Activated naive CD8-positive, alpha-beta T cell treated with anti-CD3 and anti-CD28 coated beads for 36 hours (primary cell): ENCODE measurements around the gene ZMYND19. TPM values are rescaled to one million over a fixed set of nuclear protein-coding genes. Genes with fewer than 3 reads are reported as not detected.

Source experiments
- DNase-seq: peaks from one replicate; pipeline ENCODE4 v3.0.0; 2021
- H3K27ac Mint-ChIP-seq: one replicate; pipeline ENCODE4 v1.8.0; 2022; ENCODE audit warnings: mild to moderate bottlenecking, moderate library complexity, mixed read lengths
- H3K27me3 Mint-ChIP-seq: one replicate; pipeline ENCODE4 v1.8.0; 2022; ENCODE audit warnings: mild to moderate bottlenecking, mixed read lengths
- H3K36me3 Mint-ChIP-seq: one replicate; pipeline ENCODE4 v1.8.0; 2021; ENCODE audit warnings: mild to moderate bottlenecking, mixed read lengths
- H3K4me1 Mint-ChIP-seq: one replicate; pipeline ENCODE4 v1.8.0; 2021; ENCODE audit warnings: mixed read lengths
- H3K4me3 Mint-ChIP-seq: one replicate; pipeline ENCODE4 v1.8.0; 2022; ENCODE audit warnings: mild to moderate bottlenecking, moderate library complexity, mixed read lengths
- H3K9me3 Mint-ChIP-seq: one replicate; pipeline ENCODE4 v1.8.0; 2022; ENCODE audit warnings: mixed read lengths
- total RNA-seq, 2 experiments: library from RNA; stranded (reverse); gene quantifications; one replicate each; pipeline ENCODE4 v1.2.3, GENCODE V29; 2021

ZMYND19 gene
- total RNA-seq, 2 experiments from 2014 or later, result 55.6 to 56.4 TPM

DNA sequence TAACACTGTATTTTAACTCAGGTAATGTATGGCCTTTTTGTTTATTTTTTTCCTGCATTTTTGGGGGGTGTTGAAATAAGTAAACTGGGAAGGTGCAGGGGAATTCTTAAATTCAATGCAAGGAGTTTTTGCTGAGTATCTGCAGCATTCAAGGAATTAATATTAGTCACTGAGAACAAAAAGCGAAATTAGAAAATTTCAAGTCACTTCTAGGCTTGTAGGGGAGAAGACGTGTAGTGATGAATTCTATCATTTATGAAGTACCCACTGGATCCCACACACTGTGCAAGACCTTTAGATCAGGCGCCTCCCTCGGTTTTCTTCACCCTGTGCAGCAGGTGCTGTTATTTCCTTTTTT, 29.7 kb upstream of the ZMYND19 start:
- H3K27ac Mint-ChIP-seq, result peak overlapping the region; percentile 80
- peak overlapping the region; percentile 88 for H3K4me3 Mint-ChIP-seq
- no peaks in the 10 kb centered on the region for H3K27me3 Mint-ChIP-seq
- DNase-seq, result no peak
- H3K9me3 Mint-ChIP-seq, result no peaks in the 10 kb centered on the region
- peaks cover 28% of the 10 kb centered on the region for H3K36me3 Mint-ChIP-seq
- peaks cover 33% of the 10 kb centered on the region for H3K4me1 Mint-ChIP-seq

DNA sequence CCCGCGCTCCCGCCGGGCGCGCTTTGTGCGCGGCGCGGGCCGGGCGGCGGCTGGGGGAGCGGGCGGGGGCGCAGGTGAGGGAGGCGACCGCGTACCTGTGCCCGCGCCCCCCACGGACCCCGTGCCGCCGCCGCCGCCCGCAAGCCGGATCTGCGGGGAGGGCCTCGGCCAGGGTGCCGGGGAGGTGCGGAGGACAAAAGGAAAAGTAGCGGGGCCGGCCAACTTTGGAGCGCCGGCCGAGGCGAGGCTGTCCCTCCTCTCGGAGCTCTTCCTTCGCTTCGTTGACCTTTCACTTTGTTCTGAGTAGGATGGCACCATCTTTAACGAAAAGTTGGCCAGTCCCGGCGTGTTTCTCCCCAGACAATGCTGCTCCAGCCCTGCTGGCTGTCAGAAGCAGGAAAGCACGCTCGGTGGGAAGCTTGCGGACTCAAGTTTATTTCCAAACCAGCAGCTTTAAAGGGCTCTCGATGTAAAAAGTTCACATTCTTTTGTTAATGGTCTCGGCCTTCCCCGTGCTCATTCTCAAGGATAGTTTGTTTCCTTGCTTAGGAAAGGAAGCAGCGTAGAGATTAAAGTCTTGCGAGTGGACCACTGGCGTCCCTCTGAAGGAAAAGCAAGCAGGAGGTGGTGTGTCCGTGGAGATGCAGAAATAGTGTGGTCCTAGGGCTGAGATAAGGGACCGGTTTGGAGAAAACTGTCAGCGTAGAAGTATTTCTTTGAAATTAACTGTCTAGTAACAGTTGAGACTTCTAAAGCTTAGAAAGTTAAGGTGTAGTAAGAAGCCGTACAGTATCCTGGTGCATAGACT, 29.1 kb upstream of the ZMYND19 start:
- peak; percentile 34 for DNase-seq
- H3K4me1 Mint-ChIP-seq, result peaks cover 33% of the 10 kb centered on the region
- H3K4me3 Mint-ChIP-seq, result peak overlapping the region; percentile 88
- no peaks in the 10 kb centered on the region for H3K27me3 Mint-ChIP-seq
- H3K9me3 Mint-ChIP-seq, result no peaks in the 10 kb centered on the region
- H3K36me3 Mint-ChIP-seq, result peaks cover 30% of the 10 kb centered on the region
- peak overlapping the region; percentile 80 for H3K27ac Mint-ChIP-seq

DNA sequence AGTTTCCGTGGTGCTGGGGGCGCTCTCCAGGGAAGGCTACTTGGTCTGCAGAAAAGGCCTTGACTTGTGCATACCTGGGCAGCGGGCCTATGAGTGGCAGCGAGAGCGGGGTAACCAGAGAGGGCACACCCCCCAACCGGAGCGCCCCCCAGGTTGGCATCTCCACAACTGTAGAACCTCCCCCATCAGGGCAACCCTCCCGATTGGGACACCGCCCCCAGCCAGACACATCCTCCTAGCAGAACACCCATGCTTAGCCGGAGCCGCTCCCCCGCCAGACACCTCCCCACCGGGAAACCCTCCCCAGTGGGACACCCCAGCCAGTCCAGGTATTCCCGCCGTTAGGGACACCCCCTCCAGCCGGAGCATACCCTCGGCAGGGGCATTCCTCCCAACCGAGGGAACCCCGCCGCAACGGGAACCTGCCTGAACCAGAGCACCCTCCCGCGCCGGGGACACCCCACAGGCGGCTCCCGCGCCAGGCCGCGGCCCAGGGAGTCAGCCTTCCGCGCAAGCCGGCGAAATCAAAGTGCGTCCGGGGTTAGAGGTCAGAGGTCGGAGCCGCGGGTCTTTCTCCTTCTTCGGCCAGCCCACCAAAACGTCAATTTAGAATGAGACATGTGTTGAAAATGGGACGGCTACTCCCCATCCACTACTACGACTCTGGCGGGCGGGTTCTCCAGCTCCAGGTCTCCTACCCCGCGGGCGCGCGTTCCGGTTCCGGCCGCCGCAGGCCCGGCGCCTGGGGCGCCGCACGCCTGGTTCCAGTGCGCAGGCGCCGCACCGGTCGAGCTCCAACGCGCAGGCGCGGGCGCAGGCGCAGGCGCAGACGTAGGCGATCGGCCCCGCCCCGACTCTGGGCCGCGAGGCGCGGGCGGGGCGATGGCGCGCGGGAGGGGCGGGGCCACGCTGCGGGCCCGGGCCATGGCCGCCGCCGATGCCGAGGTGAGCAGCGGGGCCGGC, 28.1 kb upstream of the ZMYND19 start, which contains the start of gene EHMT1:
EHMT1 (plus strand) TSS at position 901 of the 963 bp plus-strand sequence; CDS start at position 925, 24 bp downstream.
- peak; percentile 94 for DNase-seq
- Mint-ChIP-seq H3K27ac (peak within 1 kb of the TSS; percentile 92), H3K27me3 (no peaks in the 10 kb centered on the region), H3K4me1 (peaks cover 33% of the 10 kb centered on the region), H3K36me3 (peaks cover 20% of the 10 kb centered on the region), H3K4me3 (peak within 1 kb of the TSS; percentile 91), H3K9me3 (no peaks in the 10 kb centered on the region)

DNA sequence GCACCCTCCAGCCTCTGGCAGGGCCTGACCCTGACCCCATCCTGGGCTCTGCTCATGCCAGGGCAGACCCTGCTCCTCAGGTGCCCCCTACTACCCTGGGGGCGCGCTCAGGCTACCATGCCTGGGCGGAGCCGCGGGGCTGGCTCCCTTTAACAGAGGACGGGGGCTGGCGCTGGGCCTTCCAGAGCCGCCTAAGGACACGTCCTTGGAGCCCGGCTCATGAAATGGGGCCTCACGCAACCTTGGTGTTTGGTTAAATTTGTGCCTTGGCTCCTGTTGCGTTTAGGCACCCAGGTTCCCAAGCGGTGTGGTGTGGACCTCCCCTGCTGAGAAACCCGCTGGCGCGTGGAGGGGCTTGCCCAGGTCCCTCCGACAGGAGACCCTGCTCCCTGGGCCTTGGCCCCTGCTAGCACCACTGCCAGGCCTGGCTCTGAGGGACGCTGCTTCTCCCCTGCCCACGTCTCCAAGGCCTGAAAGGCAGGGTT, 25.1 kb upstream of the ZMYND19 start:
- no peaks in the 10 kb centered on the region for H3K9me3 Mint-ChIP-seq
- no peak overlapping the region for H3K27ac Mint-ChIP-seq
- peaks cover 30% of the 10 kb centered on the region for H3K4me1 Mint-ChIP-seq
- no peak overlapping the region for H3K4me3 Mint-ChIP-seq
- H3K27me3 Mint-ChIP-seq, result no peaks in the 10 kb centered on the region
- peaks cover 17% of the 10 kb centered on the region for H3K36me3 Mint-ChIP-seq
- no peak for DNase-seq

GRCh38 chr9:137614631-137615386, 24.5 kb upstream of the ZMYND19 start:
- no peak overlapping the region for H3K4me3 Mint-ChIP-seq
- DNase-seq, result no peak
- no peak overlapping the region for H3K27ac Mint-ChIP-seq
- no peaks in the 10 kb centered on the region for H3K27me3 Mint-ChIP-seq
- H3K36me3 Mint-ChIP-seq, result peaks cover 14% of the 10 kb centered on the region
- peaks cover 25% of the 10 kb centered on the region for H3K4me1 Mint-ChIP-seq
- no peaks in the 10 kb centered on the region for H3K9me3 Mint-ChIP-seq

GRCh38 chr9:137613738-137614523, 23.6 kb upstream of the ZMYND19 start:
- Mint-ChIP-seq H3K4me3 (no peak overlapping the region), H3K9me3 (no peaks in the 10 kb centered on the region), H3K36me3 (peaks cover 12% of the 10 kb centered on the region), H3K27me3 (no peaks in the 10 kb centered on the region), H3K27ac (no peak overlapping the region), H3K4me1 (peaks cover 23% of the 10 kb centered on the region)
- DNase-seq, result no peak

GRCh38 chr9:137613259-137613658, 22.9 kb upstream of the ZMYND19 start:
- Mint-ChIP-seq H3K4me3 (no peak overlapping the region), H3K27me3 (no peaks in the 10 kb centered on the region), H3K4me1 (peaks cover 23% of the 10 kb centered on the region), H3K27ac (no peak overlapping the region), H3K9me3 (no peaks in the 10 kb centered on the region), H3K36me3 (peaks cover 12% of the 10 kb centered on the region)
- DNase-seq, result no peak

DNA sequence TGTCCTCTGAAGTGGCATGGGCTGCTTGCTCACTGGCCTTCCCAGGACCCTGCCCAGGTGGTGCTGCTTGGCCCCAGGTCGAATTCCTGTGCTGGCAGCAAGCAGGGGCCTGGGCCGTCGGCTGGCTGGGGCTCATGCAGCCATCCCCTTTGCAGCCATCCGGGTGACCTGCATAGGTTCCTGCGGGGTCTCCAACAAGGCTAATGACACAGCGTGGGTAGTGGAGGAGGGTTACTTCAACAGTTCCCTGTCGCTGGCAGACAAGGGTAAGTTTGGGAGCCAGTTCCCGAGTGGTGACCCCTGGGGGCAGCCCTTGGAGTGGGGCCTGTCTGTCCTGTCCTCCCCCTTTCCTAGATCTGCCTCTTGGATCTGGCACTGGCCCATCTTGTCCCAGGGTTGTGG, 22.4 kb upstream of the ZMYND19 start:
- DNase-seq, result no peak
- H3K4me1 Mint-ChIP-seq, result peaks cover 21% of the 10 kb centered on the region
- no peak overlapping the region for H3K27ac Mint-ChIP-seq
- H3K9me3 Mint-ChIP-seq, result no peaks in the 10 kb centered on the region
- peaks cover 8% of the 10 kb centered on the region for H3K36me3 Mint-ChIP-seq
- no peaks in the 10 kb centered on the region for H3K27me3 Mint-ChIP-seq
- no peak overlapping the region for H3K4me3 Mint-ChIP-seq

DNA sequence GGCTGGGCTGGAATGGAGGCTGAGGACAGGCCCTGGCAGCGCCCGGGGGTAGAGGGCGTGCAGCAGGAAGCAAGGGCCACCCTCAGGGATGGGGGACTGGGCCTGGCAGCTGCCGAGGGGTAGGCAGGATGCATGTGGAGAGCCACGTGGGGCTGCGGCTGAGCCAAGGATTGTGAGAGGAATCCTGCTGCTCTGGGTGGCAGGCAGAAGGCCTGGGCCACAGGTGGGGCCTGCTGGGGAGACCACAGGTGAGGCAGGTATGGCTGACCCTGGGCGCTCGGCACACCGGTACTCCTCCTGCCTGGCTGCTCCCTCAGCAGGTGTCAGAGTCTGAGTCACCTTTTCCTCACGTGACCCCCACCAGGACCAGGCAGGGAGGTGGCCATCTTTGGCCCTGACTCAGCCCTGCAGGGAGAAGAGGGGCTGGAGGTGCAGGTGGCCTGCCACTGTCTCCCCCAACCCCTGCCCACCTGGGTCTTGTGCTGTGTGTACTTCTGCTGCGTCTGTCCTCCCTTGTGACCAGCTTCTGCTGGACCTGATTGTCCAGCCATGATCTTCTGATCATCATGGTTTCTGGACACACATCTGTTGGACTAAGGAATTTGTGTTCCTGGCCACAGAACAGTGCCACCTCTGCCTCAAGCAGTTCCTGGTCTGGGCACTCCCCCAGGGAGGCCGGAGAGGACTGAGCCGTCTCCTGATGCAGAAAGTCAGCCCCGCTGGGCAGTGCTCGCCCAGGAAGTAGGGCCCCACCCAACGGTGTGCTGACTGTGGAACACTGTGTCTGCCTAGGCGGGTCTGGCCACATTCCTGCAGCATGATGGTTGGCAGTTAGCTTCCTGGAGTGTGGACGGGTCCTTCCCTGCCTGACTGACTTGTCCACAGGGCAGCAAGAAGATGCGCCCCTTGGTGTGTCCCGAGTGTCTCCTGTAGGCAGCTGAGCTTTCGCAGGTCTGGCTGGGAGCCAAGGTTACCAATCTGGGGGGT, 21.6 kb upstream of the ZMYND19 start:
- Mint-ChIP-seq H3K27ac (peak overlapping the region; percentile 77), H3K27me3 (no peaks in the 10 kb centered on the region), H3K36me3 (peaks cover 3% of the 10 kb centered on the region), H3K4me1 (peaks cover 22% of the 10 kb centered on the region), H3K4me3 (no peak overlapping the region), H3K9me3 (no peaks in the 10 kb centered on the region)
- DNase-seq, result peak; percentile 54

DNA sequence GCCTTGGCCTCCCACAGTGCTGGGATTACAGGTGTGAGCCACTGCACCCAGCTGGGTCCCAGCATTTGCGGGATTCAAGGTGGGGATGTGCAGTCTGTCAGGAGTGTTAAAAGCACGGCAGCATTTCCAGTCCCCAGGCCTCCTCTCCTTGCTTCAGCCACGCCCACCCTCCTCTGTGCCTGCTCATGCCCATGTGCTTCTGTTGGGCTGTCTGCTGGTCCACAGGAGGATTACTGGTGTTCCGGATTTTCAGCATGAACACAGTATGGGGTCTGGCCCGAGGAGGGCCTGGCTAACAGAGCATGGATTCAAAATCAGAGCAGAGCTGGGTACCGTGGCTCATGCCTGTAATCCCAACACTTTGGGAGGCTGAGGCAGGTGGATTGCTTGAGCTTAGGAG, 20.6 kb upstream of the ZMYND19 start:
- no peak overlapping the region for H3K27ac Mint-ChIP-seq
- peaks cover 23% of the 10 kb centered on the region for H3K4me1 Mint-ChIP-seq
- H3K9me3 Mint-ChIP-seq, result no peaks in the 10 kb centered on the region
- no peak overlapping the region for H3K4me3 Mint-ChIP-seq
- no peak for DNase-seq
- H3K27me3 Mint-ChIP-seq, result no peaks in the 10 kb centered on the region
- H3K36me3 Mint-ChIP-seq, result peaks cover 3% of the 10 kb centered on the region

- Mint-ChIP-seq H3K36me3 (no peaks in the 10 kb centered on the region), H3K27me3 (no peaks in the 10 kb centered on the region), H3K4me1 (peaks cover 25% of the 10 kb centered on the region), H3K4me3 (peak overlapping the region; percentile 81), H3K9me3 (no peaks in the 10 kb centered on the region), H3K27ac (no peak overlapping the region)
- DNase-seq, result no peak
Observed at GRCh38 chr9:137607141-137607857, 17.0 kb upstream of the ZMYND19 start.

GRCh38 chr9:137606734-137607138, 16.4 kb upstream of the ZMYND19 start:
- peaks cover 19% of the 10 kb centered on the region for H3K4me1 Mint-ChIP-seq
- H3K4me3 Mint-ChIP-seq, result peak overlapping the region; percentile 81
- no peaks in the 10 kb centered on the region for H3K27me3 Mint-ChIP-seq
- no peak overlapping the region for H3K27ac Mint-ChIP-seq
- DNase-seq, result no peak
- no peaks in the 10 kb centered on the region for H3K9me3 Mint-ChIP-seq
- no peaks in the 10 kb centered on the region for H3K36me3 Mint-ChIP-seq
